ENCODE data around the gene SLC15A3. TPM values are rescaled to one million over a fixed set of nuclear protein-coding genes. Genes with fewer than 3 reads are reported as not detected.
A peak's percentile ranks its signal among the peaks of the same experiment; 100 is the strongest.

Gene SLC15A3
- polyA plus RNA-seq, 2 donors, result 6.5 to 9.7 TPM

GRCh38 chr11:60905047-60905446 lies 46.9 kb downstream of the SLC15A3 start:
- Histone ChIP-seq H3K27ac (ENCODE audit: low read depth in 2 of 2, low read length in 1 of 2) (no peak overlapping the region), H3K27me3 (ENCODE audit: control insufficient read depth in 1 of 2, insufficient read depth in 2 of 2, low read length in 2 of 2) (no peaks in the 10 kb centered on the region), H3K4me1 (ENCODE audit: control insufficient read depth in 2 of 2, insufficient read depth in 2 of 2, low read length in 1 of 2) (no peaks in the 10 kb centered on the region), H3K9me3 (ENCODE audit: control insufficient read depth in 2 of 2, insufficient read depth in 1 of 2, low read depth in 1 of 2, low read length in 1 of 2) (no peaks in the 10 kb centered on the region), H3K36me3 (ENCODE audit: control insufficient read depth in 2 of 2, insufficient read depth in 2 of 2, low read length in 1 of 2) (peaks cover 9 to 33% of the 10 kb centered on the region in 2 donors), H3K4me3 (ENCODE audit: low read depth in 1 of 2, low read length in 2 of 2) (peak overlapping the region in 1 of 2 donors; percentile 72)
- 27 to 39% methylated on average over 6 of the region's 6 CpGs for WGBS, 2 donors

GRCh38 chr11:60902625-60903024 lies 49.4 kb downstream of the SLC15A3 start:
- peaks cover 19 to 48% of the 10 kb centered on the region in 2 donors for H3K36me3 ChIP-seq (ENCODE audit: control insufficient read depth in 2 of 2, insufficient read depth in 2 of 2, low read length in 1 of 2)
- H3K27ac ChIP-seq (ENCODE audit: low read depth in 2 of 2, low read length in 1 of 2), result no peak overlapping the region
- H3K4me3 ChIP-seq (ENCODE audit: low read depth in 1 of 2, low read length in 2 of 2), result no peak overlapping the region
- no peaks in the 10 kb centered on the region for H3K9me3 ChIP-seq (ENCODE audit: control insufficient read depth in 2 of 2, insufficient read depth in 1 of 2, low read depth in 1 of 2, low read length in 1 of 2)
- WGBS, 2 donors, result 89 to 93% methylated on average over 11 of the region's 11 CpGs
- H3K4me1 ChIP-seq (ENCODE audit: control insufficient read depth in 2 of 2, insufficient read depth in 2 of 2, low read length in 1 of 2), result no peaks in the 10 kb centered on the region
- no peaks in the 10 kb centered on the region for H3K27me3 ChIP-seq (ENCODE audit: control insufficient read depth in 1 of 2, insufficient read depth in 2 of 2, low read length in 2 of 2)

- Histone ChIP-seq H3K4me1 (ENCODE audit: control insufficient read depth in 2 of 2, insufficient read depth in 2 of 2, low read length in 1 of 2) (no peaks in the 10 kb centered on the region), H3K27ac (ENCODE audit: low read depth in 2 of 2, low read length in 1 of 2) (no peak overlapping the region), H3K27me3 (ENCODE audit: control insufficient read depth in 1 of 2, insufficient read depth in 2 of 2, low read length in 2 of 2) (no peaks in the 10 kb centered on the region), H3K9me3 (ENCODE audit: control insufficient read depth in 2 of 2, insufficient read depth in 1 of 2, low read depth in 1 of 2, low read length in 1 of 2) (no peaks in the 10 kb centered on the region), H3K4me3 (ENCODE audit: low read depth in 1 of 2, low read length in 2 of 2) (no peak overlapping the region), H3K36me3 (ENCODE audit: control insufficient read depth in 2 of 2, insufficient read depth in 2 of 2, low read length in 1 of 2) (peaks cover 25 to 57% of the 10 kb centered on the region in 2 donors)
- WGBS, 2 donors, result 80 to 88% methylated on average over 13 of the region's 13 CpGs
Observed at GRCh38 chr11:60900673-60901404, 51.1 kb downstream of the SLC15A3 start.

GRCh38 chr11:60899977-60900376 lies 52.0 kb downstream of the SLC15A3 start:
- peaks cover 28 to 57% of the 10 kb centered on the region in 2 donors for H3K36me3 ChIP-seq (ENCODE audit: control insufficient read depth in 2 of 2, insufficient read depth in 2 of 2, low read length in 1 of 2)
- H3K27me3 ChIP-seq (ENCODE audit: control insufficient read depth in 1 of 2, insufficient read depth in 2 of 2, low read length in 2 of 2), result no peaks in the 10 kb centered on the region
- no peak overlapping the region for H3K27ac ChIP-seq (ENCODE audit: low read depth in 2 of 2, low read length in 1 of 2)
- no peak overlapping the region for H3K4me3 ChIP-seq (ENCODE audit: low read depth in 1 of 2, low read length in 2 of 2)
- 69 to 72% methylated on average over 4 of the region's 4 CpGs for WGBS, 2 donors
- no peaks in the 10 kb centered on the region for H3K9me3 ChIP-seq (ENCODE audit: control insufficient read depth in 2 of 2, insufficient read depth in 1 of 2, low read depth in 1 of 2, low read length in 1 of 2)
- H3K4me1 ChIP-seq (ENCODE audit: control insufficient read depth in 2 of 2, insufficient read depth in 2 of 2, low read length in 1 of 2), result no peaks in the 10 kb centered on the region

GRCh38 chr11:60899046-60899936 lies 52.7 kb downstream of the SLC15A3 start:
- Histone ChIP-seq H3K27ac (ENCODE audit: low read depth in 2 of 2, low read length in 1 of 2) (no peak overlapping the region), H3K4me1 (ENCODE audit: control insufficient read depth in 2 of 2, insufficient read depth in 2 of 2, low read length in 1 of 2) (no peaks in the 10 kb centered on the region), H3K36me3 (ENCODE audit: control insufficient read depth in 2 of 2, insufficient read depth in 2 of 2, low read length in 1 of 2) (peaks cover 31 to 57% of the 10 kb centered on the region in 2 donors), H3K9me3 (ENCODE audit: control insufficient read depth in 2 of 2, insufficient read depth in 1 of 2, low read depth in 1 of 2, low read length in 1 of 2) (no peaks in the 10 kb centered on the region), H3K4me3 (ENCODE audit: low read depth in 1 of 2, low read length in 2 of 2) (no peak overlapping the region), H3K27me3 (ENCODE audit: control insufficient read depth in 1 of 2, insufficient read depth in 2 of 2, low read length in 2 of 2) (no peaks in the 10 kb centered on the region)
- WGBS, 2 donors, result 59% methylated on average over 12 of the region's 12 CpGs

GRCh38 chr11:60897496-60897895 lies 54.5 kb downstream of the SLC15A3 start:
- Histone ChIP-seq H3K9me3 (ENCODE audit: control insufficient read depth in 2 of 2, insufficient read depth in 1 of 2, low read depth in 1 of 2, low read length in 1 of 2) (no peaks in the 10 kb centered on the region), H3K27me3 (ENCODE audit: control insufficient read depth in 1 of 2, insufficient read depth in 2 of 2, low read length in 2 of 2) (no peaks in the 10 kb centered on the region), H3K36me3 (ENCODE audit: control insufficient read depth in 2 of 2, insufficient read depth in 2 of 2, low read length in 1 of 2) (peaks cover 31 to 45% of the 10 kb centered on the region in 2 donors), H3K4me3 (ENCODE audit: low read depth in 1 of 2, low read length in 2 of 2) (no peak overlapping the region), H3K4me1 (ENCODE audit: control insufficient read depth in 2 of 2, insufficient read depth in 2 of 2, low read length in 1 of 2) (no peaks in the 10 kb centered on the region), H3K27ac (ENCODE audit: low read depth in 2 of 2, low read length in 1 of 2) (no peak overlapping the region)
- WGBS, 2 donors, result 87 to 89% methylated on average over 4 of the region's 4 CpGs

GRCh38 chr11:60895687-60896086 lies 56.3 kb downstream of the SLC15A3 start:
- Histone ChIP-seq H3K36me3 (ENCODE audit: control insufficient read depth in 2 of 2, insufficient read depth in 2 of 2, low read length in 1 of 2) (peaks cover 22 to 36% of the 10 kb centered on the region in 2 donors), H3K9me3 (ENCODE audit: control insufficient read depth in 2 of 2, insufficient read depth in 1 of 2, low read depth in 1 of 2, low read length in 1 of 2) (no peaks in the 10 kb centered on the region), H3K4me3 (ENCODE audit: low read depth in 1 of 2, low read length in 2 of 2) (no peak overlapping the region), H3K4me1 (ENCODE audit: control insufficient read depth in 2 of 2, insufficient read depth in 2 of 2, low read length in 1 of 2) (no peaks in the 10 kb centered on the region), H3K27me3 (ENCODE audit: control insufficient read depth in 1 of 2, insufficient read depth in 2 of 2, low read length in 2 of 2) (no peaks in the 10 kb centered on the region), H3K27ac (ENCODE audit: low read depth in 2 of 2, low read length in 1 of 2) (no peak overlapping the region)
- WGBS, 2 donors, result 84 to 91% methylated on average over 5 of the region's 5 CpGs

GRCh38 chr11:60891103-60891741 lies 60.8 kb downstream of the SLC15A3 start:
- no peak overlapping the region for H3K4me3 ChIP-seq (ENCODE audit: low read depth in 1 of 2, low read length in 2 of 2)
- no peaks in the 10 kb centered on the region for H3K4me1 ChIP-seq (ENCODE audit: control insufficient read depth in 2 of 2, insufficient read depth in 2 of 2, low read length in 1 of 2)
- WGBS, 2 donors, result 79 to 83% methylated on average over 7 of the region's 7 CpGs
- H3K36me3 ChIP-seq (ENCODE audit: control insufficient read depth in 2 of 2, insufficient read depth in 2 of 2, low read length in 1 of 2), result peaks cover 6 to 11% of the 10 kb centered on the region in 2 donors
- no peak overlapping the region for H3K27ac ChIP-seq (ENCODE audit: low read depth in 2 of 2, low read length in 1 of 2)
- H3K27me3 ChIP-seq (ENCODE audit: control insufficient read depth in 1 of 2, insufficient read depth in 2 of 2, low read length in 2 of 2), result no peaks in the 10 kb centered on the region
- no peaks in the 10 kb centered on the region for H3K9me3 ChIP-seq (ENCODE audit: control insufficient read depth in 2 of 2, insufficient read depth in 1 of 2, low read depth in 1 of 2, low read length in 1 of 2)

GRCh38 chr11:60890696-60891095 lies 61.3 kb downstream of the SLC15A3 start:
- 52 to 69% methylated on average over 5 of the region's 5 CpGs for WGBS, 2 donors
- Histone ChIP-seq H3K27ac (ENCODE audit: low read depth in 2 of 2, low read length in 1 of 2) (no peak overlapping the region), H3K4me1 (ENCODE audit: control insufficient read depth in 2 of 2, insufficient read depth in 2 of 2, low read length in 1 of 2) (no peaks in the 10 kb centered on the region)

More at GRCh38 chr11:60890696-60891095, 61.3 kb downstream of the SLC15A3 start:
- H3K9me3 ChIP-seq (ENCODE audit: control insufficient read depth in 2 of 2, insufficient read depth in 1 of 2, low read depth in 1 of 2, low read length in 1 of 2), result no peaks in the 10 kb centered on the region
- H3K4me3 ChIP-seq (ENCODE audit: low read depth in 1 of 2, low read length in 2 of 2), result no peak overlapping the region
- peaks cover 6 to 9% of the 10 kb centered on the region in 2 donors for H3K36me3 ChIP-seq (ENCODE audit: control insufficient read depth in 2 of 2, insufficient read depth in 2 of 2, low read length in 1 of 2)
- no peaks in the 10 kb centered on the region for H3K27me3 ChIP-seq (ENCODE audit: control insufficient read depth in 1 of 2, insufficient read depth in 2 of 2, low read length in 2 of 2)
